ENCODE data around the gene SENP5.

GRCh38 chr3:196916221-196916620 is 48.5 kb downstream of the SENP5 start:
- TF ChIP-seq CTCF (IDR thresholded peaks at IDR 0.05; ENCODE audit: control extremely low read depth in 1 of 3, insufficient read depth in 1 of 3, low read depth in 1 of 3, low read length in 3 of 3), result no peak
- no peak for TF ChIP-seq NANOG (IDR thresholded peaks at IDR 0.05; ENCODE audit: insufficient read depth, low read depth, low read length, poor library complexity, severe bottlenecking)
- no peak for TF ChIP-seq HDAC2 (IDR thresholded peaks at IDR 0.05; ENCODE audit: borderline replicate concordance in 1 of 2, low read depth in 2 of 2, low read length in 2 of 2)
- no peak for TF ChIP-seq EP300 (IDR thresholded peaks at IDR 0.05; ENCODE audit: borderline replicate concordance in 1 of 2, low read depth in 2 of 2, low read length in 2 of 2)
- TF ChIP-seq ASH2L (IDR thresholded peaks at IDR 0.05; ENCODE audit: low read length), result no peak
